RWPE2 (cell line): Measurements from ENCODE around the gene RIMBP2.
"Not testable (repeated sequence)": the region's sequence is repeated elsewhere in the genome, so short reads cannot be mapped to it uniquely, and the experiment has no call there.

Experiments used
- ATAC-seq: fragments of 200-7000 bp; cut with Tn5 transposase; 3 replicates; pipeline ENCODE4 v1.9.1; 2021; ENCODE audit warnings: low read depth
- DNase-seq: peaks from one replicate; pipeline ENCODE4 v3.0.0-alpha.2; 2020; ENCODE audit warnings: low spot score
- H3K27ac ChIP-seq: fragments of 450-650 bp; 2 replicates; pipeline ENCODE4 v1.5.1; 2017; ENCODE audit warnings: mild to moderate bottlenecking; ENCODE audit not compliant: poor library complexity, severe bottlenecking
- H3K27me3 ChIP-seq: fragments of 250-450 bp; sonication (Bioruptor Pico); 2 replicates; pipeline ENCODE4 v1.5.1; 2021; ENCODE audit warnings: mild to moderate bottlenecking, moderate library complexity; ENCODE audit not compliant: insufficient read depth, poor library complexity, severe bottlenecking
- H3K36me3 ChIP-seq: fragments of 250-450 bp; sonication (Bioruptor Pico); 2 replicates; pipeline ENCODE4 v1.5.1; 2020; ENCODE audit warnings: low read depth, mild to moderate bottlenecking, moderate library complexity
- H3K4me1 ChIP-seq: fragments of 250-450 bp; sonication (Bioruptor Pico); 2 replicates; pipeline ENCODE4 v1.5.1; 2021; ENCODE audit warnings: mild to moderate bottlenecking, moderate library complexity; ENCODE audit not compliant: insufficient read depth, poor library complexity, severe bottlenecking
- H3K4me3 ChIP-seq: fragments of 250-450 bp; sonication (Bioruptor Pico); 2 replicates; pipeline ENCODE4 v1.5.1; 2021; ENCODE audit warnings: mild to moderate bottlenecking, moderate library complexity; ENCODE audit not compliant: severe bottlenecking
- H3K9me3 ChIP-seq: fragments of 250-450 bp; sonication (Bioruptor Pico); 2 replicates; pipeline ENCODE4 v1.5.1; 2021; ENCODE audit warnings: mild to moderate bottlenecking, moderate library complexity; ENCODE audit not compliant: severe bottlenecking
- CTCF ChIP-seq: fragments of 450-650 bp; IDR thresholded peaks from one replicate; pipeline ENCODE4 v1.5.1; 2017; ENCODE audit warnings: mild to moderate bottlenecking, moderate library complexity; ENCODE audit not compliant: poor library complexity, severe bottlenecking

Gene RIMBP2

GRCh38 chr12:130647814-130648213 is 68.3 kb downstream of the RIMBP2 start:
- ATAC-seq, result no peak
- H3K9me3 ChIP-seq, result no peaks in the 10 kb centered on the region
- no peak overlapping the region for H3K4me3 ChIP-seq
- no peak for TF ChIP-seq CTCF
- no peaks in the 10 kb centered on the region for H3K36me3 ChIP-seq
- peaks cover 3% of the 10 kb centered on the region for H3K27me3 ChIP-seq
- no peaks in the 10 kb centered on the region for H3K4me1 ChIP-seq
- no peak overlapping the region for H3K27ac ChIP-seq
- no peak for DNase-seq

GRCh38 chr12:130646716-130647370 is 69.3 kb downstream of the RIMBP2 start:
- TF ChIP-seq CTCF, result no peak
- Histone ChIP-seq H3K36me3 (no peaks in the 10 kb centered on the region), H3K27me3 (peaks cover 3% of the 10 kb centered on the region), H3K4me3 (no peak overlapping the region), H3K27ac (no peak overlapping the region), H3K9me3 (no peaks in the 10 kb centered on the region), H3K4me1 (no peaks in the 10 kb centered on the region)
- ATAC-seq (no peak), DNase-seq (no peak)

GRCh38 chr12:130646191-130646590 is 69.9 kb downstream of the RIMBP2 start:
- H3K27me3 ChIP-seq, H3K27ac ChIP-seq, DNase-seq, H3K4me1 ChIP-seq, ATAC-seq, H3K36me3 ChIP-seq, H3K4me3 ChIP-seq, H3K9me3 ChIP-seq: not testable (repeated sequence)

GRCh38 chr12:130645751-130646150 is 70.3 kb downstream of the RIMBP2 start:
- Histone ChIP-seq H3K9me3 (no peaks in the 10 kb centered on the region), H3K27ac (no peak overlapping the region), H3K4me3 (no peak overlapping the region), H3K4me1 (no peaks in the 10 kb centered on the region), H3K36me3 (no peaks in the 10 kb centered on the region), H3K27me3 (peaks cover 3% of the 10 kb centered on the region)
- no peak for DNase-seq
- no peak for TF ChIP-seq CTCF
- no peak for ATAC-seq

- H3K36me3 ChIP-seq, result no peaks in the 10 kb centered on the region
- H3K4me3 ChIP-seq, result no peak overlapping the region
- no peak for TF ChIP-seq CTCF
- H3K4me1 ChIP-seq, result no peaks in the 10 kb centered on the region
- H3K9me3 ChIP-seq, result no peaks in the 10 kb centered on the region
- H3K27ac ChIP-seq, result no peak overlapping the region
- H3K27me3 ChIP-seq, result peaks cover 3% of the 10 kb centered on the region
- DNase-seq, result no peak
- ATAC-seq, result no peak
These were observed 71.5 kb downstream of the RIMBP2 start for GRCh38 chr12:130644566-130644965.
